Thyroid gland (tissue), 4 donors: Measurements from ENCODE around the gene PNPLA2.

Experiments
- POLR2A ChIP-seq, 2 donors: fragments of 450-650 bp; IDR thresholded peaks; one replicate each; pipeline ENCODE4 v1.6.1; 2017; ENCODE audit warnings: antibody characterized with exemption in 2 of 2, mild to moderate bottlenecking in 2 of 2, moderate library complexity in 1 of 2
- TF ChIP-seq, protein P1 (sequence below), 6 experiments: fragments of 200-600 bp in 3 of 6; fragments of 450-650 bp in 3 of 6; sonication (generic) in 3 of 6; IDR thresholded peaks; one replicate each; pipeline ENCODE4 v1.5.1; 2016 to 2019; ENCODE audit warnings: antibody characterized with exemption in 6 of 6, mild to moderate bottlenecking in 2 of 6, inconsistent platforms in 1 of 6, moderate library complexity in 1 of 6

GRCh38 chr11:872799-873198 is 54.1 kb downstream of the PNPLA2 start:
- TF ChIP-seq, protein P1, sequence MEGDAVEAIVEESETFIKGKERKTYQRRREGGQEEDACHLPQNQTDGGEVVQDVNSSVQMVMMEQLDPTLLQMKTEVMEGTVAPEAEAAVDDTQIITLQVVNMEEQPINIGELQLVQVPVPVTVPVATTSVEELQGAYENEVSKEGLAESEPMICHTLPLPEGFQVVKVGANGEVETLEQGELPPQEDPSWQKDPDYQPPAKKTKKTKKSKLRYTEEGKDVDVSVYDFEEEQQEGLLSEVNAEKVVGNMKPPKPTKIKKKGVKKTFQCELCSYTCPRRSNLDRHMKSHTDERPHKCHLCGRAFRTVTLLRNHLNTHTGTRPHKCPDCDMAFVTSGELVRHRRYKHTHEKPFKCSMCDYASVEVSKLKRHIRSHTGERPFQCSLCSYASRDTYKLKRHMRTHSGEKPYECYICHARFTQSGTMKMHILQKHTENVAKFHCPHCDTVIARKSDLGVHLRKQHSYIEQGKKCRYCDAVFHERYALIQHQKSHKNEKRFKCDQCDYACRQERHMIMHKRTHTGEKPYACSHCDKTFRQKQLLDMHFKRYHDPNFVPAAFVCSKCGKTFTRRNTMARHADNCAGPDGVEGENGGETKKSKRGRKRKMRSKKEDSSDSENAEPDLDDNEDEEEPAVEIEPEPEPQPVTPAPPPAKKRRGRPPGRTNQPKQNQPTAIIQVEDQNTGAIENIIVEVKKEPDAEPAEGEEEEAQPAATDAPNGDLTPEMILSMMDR (IDR thresholded peaks at IDR 0.05): no peak
- TF ChIP-seq POLR2A (IDR thresholded peaks at IDR 0.05): no peak
